OCI-LY3 (cell line): Measurements from ENCODE around the gene ANK3.

Experiments used
- H2AFZ ChIP-seq: fragments of 200-600, 300-600 bp; shearing (Covaris generic); 2 replicates; pipeline ENCODE4 v1.6.0; 2014; ENCODE audit warnings: antibody characterized with exemption, low read depth, low read length
- H3K27ac ChIP-seq: fragments of 200-600, 300-600 bp; sonication (generic); 2 replicates; pipeline ENCODE4 v1.5.1; 2014; ENCODE audit warnings: mild to moderate bottlenecking, low read length, moderate library complexity, mixed read lengths
- H3K27me3 ChIP-seq: fragments of 200-600, 300-600 bp; sonication (generic); 2 replicates; pipeline ENCODE4 v1.6.1; 2014; ENCODE audit warnings: low read depth, low read length, mixed read lengths
- H3K36me3 ChIP-seq: fragments of 200-600, 300-600 bp; sonication (generic); replicated peaks from 2 replicates; pipeline ENCODE3; 2014; ENCODE audit warnings: low read depth, low read length, mixed read lengths
- H3K4me1 ChIP-seq: fragments of 300-600, 200-600 bp; sonication (generic); 2 replicates; pipeline ENCODE4 v1.6.1; 2014; ENCODE audit warnings: low read length, mixed read lengths
- H3K4me2 ChIP-seq: fragments of 200-600, 300-600 bp; sonication (generic); 2 replicates; pipeline ENCODE4 v1.6.1; 2014; ENCODE audit warnings: low read length, mixed read lengths
- H3K4me3 ChIP-seq: fragments of 300-600, 200-600 bp; sonication (generic); 2 replicates; pipeline ENCODE4 v1.5.1; 2014; ENCODE audit warnings: antibody characterized with exemption, mild to moderate bottlenecking, low read length, moderate library complexity
- H3K79me2 ChIP-seq: fragments of 300-600, 200-600 bp; shearing (Covaris generic); 2 replicates; pipeline ENCODE4 v1.6.1; 2014; ENCODE audit warnings: mild to moderate bottlenecking, low read length, mixed read lengths
- H3K9ac ChIP-seq: fragments of 300-600, 200-600 bp; shearing (Covaris generic); 2 replicates; pipeline ENCODE4 v1.6.0; 2014; ENCODE audit warnings: mild to moderate bottlenecking, low read length, moderate library complexity
- H3K9me3 ChIP-seq: fragments of 200-600, 300-600 bp; shearing (Covaris generic); 2 replicates; pipeline ENCODE4 v1.6.1; 2014; ENCODE audit warnings: low read length, mixed read lengths; ENCODE audit not compliant: insufficient read depth
- H4K20me1 ChIP-seq: fragments of 200-600, 300-600 bp; sonication (generic); 2 replicates; pipeline ENCODE4 v1.6.1; 2016; ENCODE audit warnings: low read length, mixed read lengths; ENCODE audit not compliant: insufficient read depth
- EZH2phosphoT487 ChIP-seq: fragments of 200-600 bp; shearing (Covaris generic); IDR thresholded peaks from 2 replicates; pipeline ENCODE4 v1.6.1; 2018; ENCODE audit warnings: antibody characterized with exemption, mixed run types, low read depth
- TF ChIP-seq, protein P1 (sequence below): fragments of 200-600, 300-600 bp; sonication (generic); IDR thresholded peaks from 2 replicates; pipeline ENCODE4 v1.5.1; 2014; ENCODE audit warnings: antibody characterized with exemption, low read length, low read depth

The ANK3 gene

DNA sequence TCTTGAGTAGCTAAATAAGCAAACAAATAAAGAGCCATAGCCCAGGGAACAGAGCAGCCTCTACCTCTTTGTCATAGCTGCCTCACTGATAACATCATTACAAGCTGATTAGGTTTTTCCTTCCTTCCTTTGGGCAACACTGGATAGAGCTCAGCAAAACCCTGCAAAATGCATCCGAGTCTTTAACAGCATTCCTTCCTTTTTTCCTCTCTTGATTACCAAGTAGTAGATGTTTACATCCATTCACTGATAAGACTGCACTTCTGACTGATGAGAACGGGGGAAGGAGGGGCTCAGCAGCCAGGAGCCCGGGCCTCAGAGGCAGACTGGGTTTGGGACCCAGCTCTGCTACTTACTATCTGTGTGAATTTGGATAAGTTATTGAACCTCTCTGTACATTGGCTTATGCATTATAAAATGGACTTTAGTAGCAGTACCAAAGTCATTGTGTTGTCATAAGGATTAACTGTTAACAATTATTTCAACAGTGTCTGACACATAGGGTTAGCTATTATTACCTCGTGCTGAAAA lies 214.2 kb downstream of the ANK3 start:
- H3K27ac ChIP-seq: no peak overlapping the region
- no peaks in the 10 kb centered on the region for H3K27me3 ChIP-seq
- no peaks in the 10 kb centered on the region for H3K4me1 ChIP-seq

DNA sequence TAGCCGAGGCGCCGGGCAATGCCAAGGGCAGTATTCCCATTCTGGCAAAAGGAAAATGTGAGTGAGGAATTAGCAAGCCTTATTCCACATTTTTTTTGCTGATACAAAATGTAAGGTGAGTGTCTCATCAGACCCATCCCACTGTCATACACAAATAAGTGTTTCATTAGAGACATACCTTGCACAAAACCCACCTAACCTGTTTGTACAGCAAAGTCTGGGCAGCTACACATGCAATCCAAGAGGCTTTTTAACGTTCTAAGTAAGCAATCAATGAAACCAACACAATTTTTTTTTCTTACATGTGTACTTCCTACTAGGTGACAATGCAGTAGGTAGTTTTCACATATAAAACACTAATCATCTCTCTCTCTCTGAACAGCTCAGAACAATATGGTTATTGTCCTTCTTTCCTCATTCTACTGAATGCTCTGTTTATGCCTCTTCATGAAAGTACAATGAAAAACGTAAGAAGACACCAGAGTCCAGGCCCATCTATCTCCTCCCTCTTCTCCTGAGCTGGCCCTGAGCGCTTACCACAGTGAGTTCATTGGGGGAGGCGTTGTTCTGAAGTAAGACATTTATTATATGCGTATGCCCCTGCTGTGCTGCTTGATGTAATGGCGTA lies 217.2 kb downstream of the ANK3 start:
- Histone ChIP-seq H3K27ac (no peak overlapping the region), H3K36me3 (no peaks in the 10 kb centered on the region), H3K4me2 (no peak overlapping the region), H3K9ac (no peak overlapping the region), H3K27me3 (no peaks in the 10 kb centered on the region), H3K4me1 (no peaks in the 10 kb centered on the region), H4K20me1 (no peaks in the 10 kb centered on the region), H3K79me2 (no peaks in the 10 kb centered on the region), H3K9me3 (no peaks in the 10 kb centered on the region), H3K4me3 (no peak overlapping the region), H2AFZ (no peak overlapping the region)
- TF ChIP-seq EZH2phosphoT487: no peak
- TF ChIP-seq, protein P1, sequence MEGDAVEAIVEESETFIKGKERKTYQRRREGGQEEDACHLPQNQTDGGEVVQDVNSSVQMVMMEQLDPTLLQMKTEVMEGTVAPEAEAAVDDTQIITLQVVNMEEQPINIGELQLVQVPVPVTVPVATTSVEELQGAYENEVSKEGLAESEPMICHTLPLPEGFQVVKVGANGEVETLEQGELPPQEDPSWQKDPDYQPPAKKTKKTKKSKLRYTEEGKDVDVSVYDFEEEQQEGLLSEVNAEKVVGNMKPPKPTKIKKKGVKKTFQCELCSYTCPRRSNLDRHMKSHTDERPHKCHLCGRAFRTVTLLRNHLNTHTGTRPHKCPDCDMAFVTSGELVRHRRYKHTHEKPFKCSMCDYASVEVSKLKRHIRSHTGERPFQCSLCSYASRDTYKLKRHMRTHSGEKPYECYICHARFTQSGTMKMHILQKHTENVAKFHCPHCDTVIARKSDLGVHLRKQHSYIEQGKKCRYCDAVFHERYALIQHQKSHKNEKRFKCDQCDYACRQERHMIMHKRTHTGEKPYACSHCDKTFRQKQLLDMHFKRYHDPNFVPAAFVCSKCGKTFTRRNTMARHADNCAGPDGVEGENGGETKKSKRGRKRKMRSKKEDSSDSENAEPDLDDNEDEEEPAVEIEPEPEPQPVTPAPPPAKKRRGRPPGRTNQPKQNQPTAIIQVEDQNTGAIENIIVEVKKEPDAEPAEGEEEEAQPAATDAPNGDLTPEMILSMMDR: no peak

More for the DNA sequence above, 214.2 kb downstream of the ANK3 start:
- Histone ChIP-seq H4K20me1 (no peaks in the 10 kb centered on the region), H3K79me2 (no peaks in the 10 kb centered on the region), H3K36me3 (no peaks in the 10 kb centered on the region), H3K4me2 (no peak overlapping the region), H3K4me3 (no peak overlapping the region), H2AFZ (no peak overlapping the region), H3K9ac (no peak overlapping the region), H3K9me3 (no peaks in the 10 kb centered on the region)
- TF ChIP-seq, protein P1: no peak
- TF ChIP-seq EZH2phosphoT487: no peak

DNA sequence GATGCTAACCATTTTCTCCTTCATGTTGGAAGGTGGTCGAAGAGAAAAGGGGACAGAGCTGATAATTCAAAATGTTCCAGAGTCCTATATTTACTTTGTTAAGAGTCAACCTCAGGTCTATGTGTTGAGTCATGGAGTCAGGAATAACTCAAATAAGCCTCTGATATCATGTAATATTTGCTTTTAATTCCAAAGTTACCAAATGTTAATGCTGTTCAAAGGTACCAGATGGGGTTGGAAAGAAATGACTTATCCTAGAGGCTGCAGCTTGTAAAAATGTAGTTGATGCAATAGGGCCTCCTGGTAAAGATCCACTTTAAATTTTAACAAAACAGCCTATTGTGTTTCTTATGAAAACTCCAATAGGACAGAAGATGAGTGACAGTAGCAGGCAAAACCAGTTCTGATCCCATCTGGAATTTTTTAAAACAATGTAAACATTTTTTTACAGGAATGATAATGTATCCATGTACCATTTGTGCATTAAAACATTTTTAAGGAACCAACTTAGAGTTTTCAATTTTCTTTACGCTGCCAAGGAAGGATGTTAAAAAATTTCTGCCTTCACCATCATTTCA lies 218.2 kb downstream of the ANK3 start:
- TF ChIP-seq, protein P1: no peak
- no peak for TF ChIP-seq EZH2phosphoT487
- Histone ChIP-seq H3K36me3 (no peaks in the 10 kb centered on the region), H4K20me1 (no peaks in the 10 kb centered on the region), H3K27me3 (no peaks in the 10 kb centered on the region), H3K4me3 (no peak overlapping the region), H2AFZ (no peak overlapping the region), H3K79me2 (no peaks in the 10 kb centered on the region), H3K9ac (no peak overlapping the region), H3K9me3 (no peaks in the 10 kb centered on the region), H3K27ac (no peak overlapping the region), H3K4me1 (no peaks in the 10 kb centered on the region; the same call in 1 of the 2 replicates), H3K4me2 (no peak overlapping the region)

DNA sequence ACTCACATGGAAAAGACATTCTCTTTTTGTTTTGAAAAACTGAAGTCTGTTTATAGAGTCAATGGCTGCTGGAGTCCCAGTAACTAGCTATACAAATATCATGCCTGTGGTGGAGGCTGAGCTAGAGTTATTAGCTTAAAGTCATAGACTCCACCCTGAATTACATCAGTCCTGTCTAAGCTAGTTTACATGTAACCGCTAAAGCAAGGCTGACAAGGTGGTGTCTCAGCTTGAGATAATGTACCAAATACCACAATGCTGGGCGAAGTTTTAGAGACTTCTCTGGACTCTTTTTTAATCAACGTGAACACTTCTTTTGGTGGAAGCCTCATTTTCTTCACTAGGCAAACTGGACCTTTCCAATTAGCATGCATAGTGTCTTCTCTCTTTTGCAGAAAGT lies 219.4 kb downstream of the ANK3 start:
- Histone ChIP-seq H2AFZ (no peak overlapping the region), H4K20me1 (no peaks in the 10 kb centered on the region), H3K4me2 (no peak overlapping the region), H3K27me3 (no peaks in the 10 kb centered on the region), H3K9ac (no peak overlapping the region), H3K4me3 (no peak overlapping the region), H3K4me1 (no peaks in the 10 kb centered on the region; the same call in 1 of the 2 replicates), H3K36me3 (no peaks in the 10 kb centered on the region), H3K79me2 (no peaks in the 10 kb centered on the region), H3K27ac (no peak overlapping the region), H3K9me3 (no peaks in the 10 kb centered on the region)
- no peak for TF ChIP-seq EZH2phosphoT487
- TF ChIP-seq, protein P1: no peak
